SK-N-SH (cell line): ENCODE data around the gene RAD51B. TPM values are rescaled to one million over a fixed set of nuclear protein-coding genes. Genes with fewer than 3 reads are reported as not detected.
A peak's percentile ranks its signal among the peaks of the same experiment; 100 is the strongest.

ENCODE experiments used
- CTCF ChIA-PET: fragments of 300-600, 350-600 bp; formaldehyde crosslinking; extraction: SDS; loops from one replicate; lab custom pipeline; 2021; lab: Yijun Ruan, JAX
- POLR2A ChIA-PET: fragments of 350-600 bp; sonication (Branson Sonifier 250); formaldehyde crosslinking; extraction: SDS; loops from one replicate; lab custom pipeline; 2020; ENCODE audit warnings: antibody characterized with exemption, inconsistent platforms; lab: Yijun Ruan, JAX
- DNase-seq: peaks from one replicate; pipeline ENCODE4 v3.0.0; 2012
- H2AFZ ChIP-seq: fragments of 200-600 bp; sonication (generic); 2 replicates; pipeline ENCODE4 v1.8.1; 2016; ENCODE audit warnings: antibody characterized with exemption, mild to moderate bottlenecking, low read depth
- H3F3A ChIP-seq: fragments of 200-600 bp; sonication (generic); replicated peaks from 2 replicates; pipeline ENCODE3; 2016; ENCODE audit warnings: antibody characterized with exemption, mild to moderate bottlenecking; ENCODE audit not compliant: insufficient read depth
- H3K27ac ChIP-seq, 2 experiments: fragments of 200-500 bp in 1 of 2; fragments of 200-600 bp in 1 of 2; sonication (Bioruptor generic) in 1 of 2; sonication (generic), shearing (Covaris generic) in 1 of 2; 2 replicates each; pipeline versions ENCODE4 v1.5.1 to v1.6.1; 2014 to 2016; ENCODE audit warnings: low read depth in 2 of 2, inconsistent platforms in 1 of 2, low read length in 1 of 2, mild to moderate bottlenecking in 1 of 2, mixed read lengths in 1 of 2
- H3K27me3 ChIP-seq: fragments of 200-600 bp; sonication (generic), shearing (Covaris generic); 2 replicates; pipeline ENCODE4 v1.6.1; 2016; ENCODE audit warnings: mixed run types; ENCODE audit not compliant: insufficient read depth
- H3K36me3 ChIP-seq, 2 experiments: fragments of 200-500 bp in 1 of 2; fragments of 200-600 bp in 1 of 2; sonication (Bioruptor generic) in 1 of 2; sonication (generic) in 1 of 2; replicated peaks in 1 of 2; 2 replicates each; pipeline versions ENCODE3 to v1.5.1; 2014 to 2016; ENCODE audit warnings: low read length in 1 of 2, mild to moderate bottlenecking in 1 of 2; ENCODE audit not compliant: insufficient read depth in 2 of 2, control insufficient read depth in 1 of 2
- H3K4me1 ChIP-seq, 2 experiments: fragments of 200-500 bp in 1 of 2; fragments of 200-600 bp in 1 of 2; sonication (Bioruptor generic) in 1 of 2; sonication (generic), shearing (Covaris generic) in 1 of 2; 2 replicates each; pipeline versions ENCODE4 v1.5.1 to v1.6.1; 2014 to 2016; ENCODE audit warnings: low read depth in 1 of 2, low read length in 1 of 2, mixed run types in 1 of 2; ENCODE audit not compliant: insufficient read depth in 2 of 2, control insufficient read depth in 1 of 2
- H3K4me2 ChIP-seq: fragments of 200-600 bp; sonication (generic), shearing (Covaris generic); 2 replicates; pipeline ENCODE4 v1.6.1; 2017; ENCODE audit warnings: mixed run types
- H3K4me3 ChIP-seq, 2 experiments: fragments of 200-500 bp in 1 of 2; fragments of 200-600 bp in 1 of 2; sonication (Bioruptor generic) in 1 of 2; sonication (generic), shearing (Covaris generic) in 1 of 2; 2 replicates each; pipeline versions ENCODE4 v1.5.1 to v1.8.1; 2014 to 2016; ENCODE audit warnings: low read depth in 2 of 2, inconsistent platforms in 1 of 2, low read length in 1 of 2, mild to moderate bottlenecking in 1 of 2, mixed read lengths in 1 of 2, moderate library complexity in 1 of 2
- H3K79me2 ChIP-seq: fragments of 200-600 bp; sonication (generic); 2 replicates; pipeline ENCODE4 v1.8.1; 2017; ENCODE audit warnings: mild to moderate bottlenecking; ENCODE audit not compliant: insufficient read depth
- H3K9ac ChIP-seq: fragments of 200-600 bp; sonication (generic); 2 replicates; pipeline ENCODE4 v1.6.1; 2017; ENCODE audit warnings: mixed run types
- H3K9me2 ChIP-seq: fragments of 200-600 bp; sonication (generic); 2 replicates; pipeline ENCODE4 v1.6.1; 2017; ENCODE audit warnings: mixed run types
- H3K9me3 ChIP-seq: fragments of 200-600 bp; sonication (generic); 2 replicates; pipeline ENCODE4 v1.6.1; 2017; ENCODE audit warnings: mixed run types, mild to moderate bottlenecking, moderate library complexity
- H4K20me1 ChIP-seq: fragments of 200-600 bp; sonication (generic); 2 replicates; pipeline ENCODE4 v1.6.1; 2017; ENCODE audit warnings: mild to moderate bottlenecking, mixed run types; ENCODE audit not compliant: insufficient read depth
- ELF1 ChIP-seq: IDR thresholded peaks from 2 replicates; pipeline ENCODE4 v1.4.0; 2012
- FOSL2 ChIP-seq: IDR thresholded peaks from 2 replicates; pipeline ENCODE4 v1.4.0; 2012; ENCODE audit warnings: low read depth, mild to moderate bottlenecking, moderate library complexity, borderline replicate concordance
- IRF3 ChIP-seq: fragments of 150-350 bp; IDR thresholded peaks from 2 replicates; pipeline ENCODE4 v1.6.1; 2016; ENCODE audit warnings: mild to moderate bottlenecking, low read depth, low read length
- MEF2A ChIP-seq: IDR thresholded peaks from 2 replicates; pipeline ENCODE4 v1.4.0; 2012; ENCODE audit warnings: low read depth, borderline replicate concordance
- POLR2AphosphoS5 ChIP-seq: IDR thresholded peaks from 2 replicates; pipeline ENCODE4 v1.6.1; 2012; ENCODE audit warnings: low read depth, low read length
- RAD21 ChIP-seq: IDR thresholded peaks from 2 replicates; pipeline ENCODE4 v1.6.1; 2012; ENCODE audit warnings: mild to moderate bottlenecking, low read length
- polyA plus RNA-seq, 3 experiments: library from polyadenylated mRNA; depleted of rRNA; stranded (reverse); fragments of >200 nt; gene quantifications; 2 replicates each; pipeline ENCODE4 v1.2.3, GENCODE V29; 2012
- TF ChIP-seq, protein P1 (sequence below): fragments of 150-350 bp; IDR thresholded peaks from 2 replicates; pipeline ENCODE4 v1.6.1; 2017; ENCODE audit warnings: antibody characterized with exemption, low read length, low read depth, borderline replicate concordance
- TF ChIP-seq, protein P2 (sequence below): IDR thresholded peaks from 2 replicates; pipeline ENCODE4 v1.4.0; 2012; ENCODE audit warnings: low read depth, borderline replicate concordance
- TF ChIP-seq, protein P3 (sequence below): fragments of 200-600 bp; sonication (generic); IDR thresholded peaks from 2 replicates; pipeline ENCODE4 v1.6.1; 2017; ENCODE audit warnings: antibody characterized with exemption, mild to moderate bottlenecking, moderate library complexity

The RAD51B gene
- polyA plus RNA-seq, 1 of the 3 experiments (the other 2 are of a cell fraction): 6.0 TPM

DNA sequence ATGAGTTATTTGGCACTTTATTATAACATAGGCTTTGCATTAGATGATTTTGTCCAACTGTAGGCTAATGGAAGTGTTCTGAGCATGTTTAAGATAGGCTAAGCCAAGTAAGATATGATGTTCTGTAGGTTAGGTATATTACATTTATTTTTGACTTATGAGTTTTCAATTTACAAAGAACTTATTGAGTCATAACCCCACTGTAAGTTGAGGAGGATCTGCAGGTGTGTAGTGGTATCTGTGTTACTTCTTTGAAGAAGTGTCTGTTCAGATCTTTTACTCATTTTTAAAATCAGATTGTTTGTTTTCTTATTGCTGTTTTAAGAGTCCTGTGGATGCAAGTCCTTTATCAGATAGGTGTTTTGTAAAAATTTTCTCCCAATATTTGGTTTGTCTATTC lies 329.2 kb downstream of the RAD51B start:
- CTCF ChIA-PET: no interaction called here

More for the DNA sequence above, 329.2 kb downstream of the RAD51B start:
- H3K36me3 ChIP-seq: no peaks in the 10 kb centered on the region
- H3K9ac ChIP-seq: no peak overlapping the region
- peaks cover 38% of the 10 kb centered on the region for H3F3A ChIP-seq
- H3K27me3 ChIP-seq: no peaks in the 10 kb centered on the region
- no peaks in the 10 kb centered on the region for H3K79me2 ChIP-seq
- no peaks in the 10 kb centered on the region for H3K9me2 ChIP-seq
- TF ChIP-seq, protein P1, sequence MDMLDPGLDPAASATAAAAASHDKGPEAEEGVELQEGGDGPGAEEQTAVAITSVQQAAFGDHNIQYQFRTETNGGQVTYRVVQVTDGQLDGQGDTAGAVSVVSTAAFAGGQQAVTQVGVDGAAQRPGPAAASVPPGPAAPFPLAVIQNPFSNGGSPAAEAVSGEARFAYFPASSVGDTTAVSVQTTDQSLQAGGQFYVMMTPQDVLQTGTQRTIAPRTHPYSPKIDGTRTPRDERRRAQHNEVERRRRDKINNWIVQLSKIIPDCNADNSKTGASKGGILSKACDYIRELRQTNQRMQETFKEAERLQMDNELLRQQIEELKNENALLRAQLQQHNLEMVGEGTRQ: no peak
- no peak for TF ChIP-seq RAD21
- TF ChIP-seq, protein P2, sequence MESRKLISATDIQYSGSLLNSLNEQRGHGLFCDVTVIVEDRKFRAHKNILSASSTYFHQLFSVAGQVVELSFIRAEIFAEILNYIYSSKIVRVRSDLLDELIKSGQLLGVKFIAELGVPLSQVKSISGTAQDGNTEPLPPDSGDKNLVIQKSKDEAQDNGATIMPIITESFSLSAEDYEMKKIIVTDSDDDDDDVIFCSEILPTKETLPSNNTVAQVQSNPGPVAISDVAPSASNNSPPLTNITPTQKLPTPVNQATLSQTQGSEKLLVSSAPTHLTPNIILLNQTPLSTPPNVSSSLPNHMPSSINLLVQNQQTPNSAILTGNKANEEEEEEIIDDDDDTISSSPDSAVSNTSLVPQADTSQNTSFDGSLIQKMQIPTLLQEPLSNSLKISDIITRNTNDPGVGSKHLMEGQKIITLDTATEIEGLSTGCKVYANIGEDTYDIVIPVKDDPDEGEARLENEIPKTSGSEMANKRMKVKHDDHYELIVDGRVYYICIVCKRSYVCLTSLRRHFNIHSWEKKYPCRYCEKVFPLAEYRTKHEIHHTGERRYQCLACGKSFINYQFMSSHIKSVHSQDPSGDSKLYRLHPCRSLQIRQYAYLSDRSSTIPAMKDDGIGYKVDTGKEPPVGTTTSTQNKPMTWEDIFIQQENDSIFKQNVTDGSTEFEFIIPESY: no peak
- TF ChIP-seq FOSL2: no peak
- no peak for TF ChIP-seq ELF1
- TF ChIP-seq MEF2A: no peak
- TF ChIP-seq, protein P3, sequence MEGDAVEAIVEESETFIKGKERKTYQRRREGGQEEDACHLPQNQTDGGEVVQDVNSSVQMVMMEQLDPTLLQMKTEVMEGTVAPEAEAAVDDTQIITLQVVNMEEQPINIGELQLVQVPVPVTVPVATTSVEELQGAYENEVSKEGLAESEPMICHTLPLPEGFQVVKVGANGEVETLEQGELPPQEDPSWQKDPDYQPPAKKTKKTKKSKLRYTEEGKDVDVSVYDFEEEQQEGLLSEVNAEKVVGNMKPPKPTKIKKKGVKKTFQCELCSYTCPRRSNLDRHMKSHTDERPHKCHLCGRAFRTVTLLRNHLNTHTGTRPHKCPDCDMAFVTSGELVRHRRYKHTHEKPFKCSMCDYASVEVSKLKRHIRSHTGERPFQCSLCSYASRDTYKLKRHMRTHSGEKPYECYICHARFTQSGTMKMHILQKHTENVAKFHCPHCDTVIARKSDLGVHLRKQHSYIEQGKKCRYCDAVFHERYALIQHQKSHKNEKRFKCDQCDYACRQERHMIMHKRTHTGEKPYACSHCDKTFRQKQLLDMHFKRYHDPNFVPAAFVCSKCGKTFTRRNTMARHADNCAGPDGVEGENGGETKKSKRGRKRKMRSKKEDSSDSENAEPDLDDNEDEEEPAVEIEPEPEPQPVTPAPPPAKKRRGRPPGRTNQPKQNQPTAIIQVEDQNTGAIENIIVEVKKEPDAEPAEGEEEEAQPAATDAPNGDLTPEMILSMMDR: no peak
- no peak for TF ChIP-seq POLR2AphosphoS5
- TF ChIP-seq IRF3: no peak
- TF ChIP-seq, all 33 proteins: peak for 0
- H2AFZ ChIP-seq: no peak overlapping the region
- H3K4me2 ChIP-seq: no peak overlapping the region
- no peak for DNase-seq
- H3K27ac ChIP-seq: peak overlapping the region in 1 of 2 experiments; percentile 91; a peak in 1 of 4 replicates
- peaks cover under 1 to 30% of the 10 kb centered on the region in 2 experiments for H3K4me1 ChIP-seq
- POLR2A ChIA-PET: no interaction called here
- no peaks in the 10 kb centered on the region for H4K20me1 ChIP-seq
- no peak overlapping the region for H3K4me3 ChIP-seq
- 0 out of 2 replicates have a peak, but pooled peaks cover 4% of the 10 kb centered on the region for H3K9me3 ChIP-seq
